ENCODE data around the gene ASNSD1.
"Not testable (repeated sequence)": the region's sequence is repeated elsewhere in the genome, so short reads cannot be mapped to it uniquely, and the experiment has no call there.

Gene ASNSD1

DNA sequence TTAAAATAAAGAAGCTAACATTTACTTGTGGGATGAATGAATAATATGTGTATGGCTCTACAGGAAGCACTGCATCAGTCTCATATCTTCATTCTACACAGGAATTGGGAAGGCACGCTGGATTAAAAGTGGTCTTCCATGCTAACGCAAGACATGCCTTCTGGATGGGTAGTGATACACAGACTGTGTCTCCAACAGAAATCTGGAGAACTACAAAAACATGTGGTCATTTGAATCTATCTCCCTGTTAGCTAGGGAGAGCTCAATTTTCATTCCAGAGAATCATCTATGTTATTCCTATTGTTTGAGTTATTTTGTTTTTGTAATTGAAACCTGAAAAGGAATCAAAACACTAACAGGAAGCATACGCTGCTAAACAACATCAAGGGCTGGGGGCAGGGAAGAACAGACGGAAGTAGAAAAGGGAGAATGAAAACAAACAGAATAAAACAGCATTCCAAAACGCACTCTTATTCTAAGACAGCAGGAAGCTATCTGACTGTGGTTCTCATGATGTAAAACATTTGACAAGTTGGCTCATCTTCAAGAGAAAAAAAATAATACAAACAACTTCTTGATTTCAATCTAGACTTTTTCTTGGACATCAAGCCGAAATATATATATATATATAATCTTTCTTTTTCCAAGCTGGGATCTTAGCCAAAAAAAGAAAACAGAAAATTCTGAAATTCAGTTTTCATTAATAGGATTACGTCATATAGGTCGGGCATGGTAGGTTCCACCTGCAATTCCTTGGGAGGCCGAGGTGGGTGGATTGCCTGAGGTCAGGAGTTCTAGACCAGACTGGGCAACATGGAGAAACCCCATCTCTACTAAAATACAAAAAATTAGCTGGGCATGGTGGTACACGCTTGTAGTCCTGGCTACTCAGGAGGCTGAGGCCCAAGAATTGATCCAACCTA is 31.5 kb upstream of the ASNSD1 start:
- H3K4me3 ChIP-seq (ENCODE audit: low read length) = no peak overlapping the region
- H3K9me3 ChIP-seq (ENCODE audit: control insufficient read depth, low read length) = no peaks in the 10 kb centered on the region
- H3K27me3 ChIP-seq (ENCODE audit: control insufficient read depth, insufficient read depth, low read length) = no peaks in the 10 kb centered on the region
- no peaks in the 10 kb centered on the region for H3K4me1 ChIP-seq (ENCODE audit: control insufficient read depth, insufficient read depth, low read length)
- H3K9ac ChIP-seq (ENCODE audit: low read length) = no peak overlapping the region
- no peaks in the 10 kb centered on the region for H3K36me3 ChIP-seq (ENCODE audit: control insufficient read depth, insufficient read depth, low read length)

DNA sequence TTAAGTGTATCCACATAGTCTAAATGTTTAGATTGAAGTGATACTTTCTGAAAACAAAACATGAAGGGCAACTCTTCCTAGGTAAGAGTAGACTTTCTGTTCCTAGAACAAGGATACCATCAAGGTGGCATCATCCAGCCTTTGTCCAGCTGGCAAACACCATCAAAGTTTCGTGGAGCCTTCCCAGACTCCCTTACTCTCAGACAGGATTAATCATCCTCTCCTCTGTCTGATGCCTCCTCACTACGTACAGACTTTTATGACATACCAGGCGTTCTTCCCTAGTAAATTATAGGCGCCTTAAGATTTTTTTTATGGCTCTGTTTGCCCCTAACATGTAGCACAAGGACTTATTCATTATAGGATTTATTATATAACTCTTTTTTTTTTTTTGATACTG is 29.4 kb upstream of the ASNSD1 start:
- Histone ChIP-seq H3K36me3 (ENCODE audit: control insufficient read depth, insufficient read depth, low read length) (no peaks in the 10 kb centered on the region), H3K9ac (ENCODE audit: low read length) (no peak overlapping the region), H3K27me3 (ENCODE audit: control insufficient read depth, insufficient read depth, low read length) (no peaks in the 10 kb centered on the region), H3K4me3 (ENCODE audit: low read length) (no peak overlapping the region), H3K9me3 (ENCODE audit: control insufficient read depth, low read length) (no peaks in the 10 kb centered on the region), H3K4me1 (ENCODE audit: control insufficient read depth, insufficient read depth, low read length) (no peaks in the 10 kb centered on the region)

DNA sequence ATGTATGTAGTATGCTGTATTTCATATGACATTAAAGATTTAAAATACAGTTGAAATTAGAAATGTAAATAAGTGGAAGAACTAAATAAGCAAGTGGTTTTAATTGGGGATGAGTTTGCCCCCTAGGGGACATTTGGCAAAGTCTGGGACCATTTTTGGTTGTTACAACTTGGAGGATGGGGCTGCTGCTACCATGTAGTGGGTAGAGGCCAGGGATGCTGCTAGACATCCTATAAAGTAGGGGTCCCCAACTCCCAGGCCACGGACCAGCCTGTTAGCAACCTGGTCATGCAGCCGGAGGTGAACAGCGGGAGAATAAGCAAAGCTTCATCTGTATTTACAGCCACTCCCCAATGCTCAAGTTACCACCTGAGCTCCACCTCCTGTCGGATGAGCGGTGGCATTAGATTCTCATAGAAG is 27.9 kb upstream of the ASNSD1 start:
- Histone ChIP-seq H3K4me1 (ENCODE audit: control insufficient read depth, insufficient read depth, low read length) (peaks cover under 1% of the 10 kb centered on the region), H3K4me3 (ENCODE audit: low read length) (no peak overlapping the region), H3K27me3 (ENCODE audit: control insufficient read depth, insufficient read depth, low read length) (no peaks in the 10 kb centered on the region), H3K9me3 (ENCODE audit: control insufficient read depth, low read length) (no peaks in the 10 kb centered on the region), H3K36me3 (ENCODE audit: control insufficient read depth, insufficient read depth, low read length) (no peaks in the 10 kb centered on the region), H3K9ac (ENCODE audit: low read length) (no peak overlapping the region)

DNA sequence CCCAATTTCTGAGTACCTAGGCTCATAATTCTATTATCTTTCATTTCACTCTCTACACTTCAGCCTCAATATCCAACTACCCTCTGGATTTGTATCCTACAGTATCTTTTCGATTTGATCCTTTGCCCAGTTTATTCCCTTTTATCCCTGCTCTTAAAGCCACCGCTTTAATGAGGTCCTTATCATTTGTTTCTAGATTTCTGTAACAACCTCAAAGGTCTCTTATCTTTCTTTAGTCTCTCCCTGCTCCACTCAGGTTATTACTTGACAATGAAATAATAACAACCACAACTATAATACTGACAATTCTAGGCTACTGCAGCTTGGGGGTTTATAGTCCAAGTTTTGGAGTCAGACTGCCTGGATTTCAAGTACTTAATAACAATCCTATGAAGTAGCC is 25.9 kb upstream of the ASNSD1 start:
- no peaks in the 10 kb centered on the region for H3K9me3 ChIP-seq (ENCODE audit: control insufficient read depth, low read length)
- peaks cover 19% of the 10 kb centered on the region for H3K4me1 ChIP-seq (ENCODE audit: control insufficient read depth, insufficient read depth, low read length)
- no peaks in the 10 kb centered on the region for H3K27me3 ChIP-seq (ENCODE audit: control insufficient read depth, insufficient read depth, low read length)
- H3K36me3 ChIP-seq (ENCODE audit: control insufficient read depth, insufficient read depth, low read length) = no peaks in the 10 kb centered on the region
- no peak overlapping the region for H3K9ac ChIP-seq (ENCODE audit: low read length)
- H3K4me3 ChIP-seq (ENCODE audit: low read length) = no peak overlapping the region

DNA sequence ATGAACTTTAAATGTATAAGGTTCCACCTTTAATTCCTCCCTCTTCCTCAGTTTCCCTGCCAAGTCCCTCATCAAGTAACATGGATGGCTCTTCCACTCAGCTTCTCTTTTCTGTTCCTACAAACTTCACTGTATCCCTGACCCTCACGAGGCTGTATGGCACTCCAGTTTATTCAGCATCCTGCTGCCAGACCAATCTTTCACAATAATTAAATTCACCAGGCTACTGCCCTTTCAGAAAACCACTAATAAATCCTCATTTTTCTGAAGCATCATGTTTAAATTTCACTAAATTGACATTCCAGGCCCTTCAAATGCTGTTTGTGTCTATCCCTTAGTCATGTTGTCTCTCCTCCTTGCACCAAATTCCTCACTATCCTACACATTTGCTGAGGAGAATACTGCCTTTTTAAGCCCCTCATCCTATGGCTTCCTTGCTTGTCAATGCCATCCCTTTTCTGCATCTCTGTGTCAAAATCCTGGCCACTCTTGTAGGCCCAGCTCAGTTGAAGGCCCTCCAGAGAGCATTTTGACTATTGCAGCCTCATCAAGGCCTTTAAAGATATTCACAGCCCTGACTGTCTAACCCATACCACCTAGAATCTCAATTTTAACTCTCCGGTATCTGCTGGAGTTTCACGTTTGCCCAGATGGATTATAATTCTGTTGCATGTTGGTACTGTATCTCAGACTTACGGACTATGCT is 22.8 kb upstream of the ASNSD1 start:
- Histone ChIP-seq H3K9me3 (ENCODE audit: control insufficient read depth, low read length) (no peaks in the 10 kb centered on the region), H3K4me1 (ENCODE audit: control insufficient read depth, insufficient read depth, low read length) (peaks cover 34% of the 10 kb centered on the region), H3K27me3 (ENCODE audit: control insufficient read depth, insufficient read depth, low read length) (no peaks in the 10 kb centered on the region), H3K9ac (ENCODE audit: low read length) (no peak overlapping the region), H3K4me3 (ENCODE audit: low read length) (no peak overlapping the region), H3K36me3 (ENCODE audit: control insufficient read depth, insufficient read depth, low read length) (no peaks in the 10 kb centered on the region)

DNA sequence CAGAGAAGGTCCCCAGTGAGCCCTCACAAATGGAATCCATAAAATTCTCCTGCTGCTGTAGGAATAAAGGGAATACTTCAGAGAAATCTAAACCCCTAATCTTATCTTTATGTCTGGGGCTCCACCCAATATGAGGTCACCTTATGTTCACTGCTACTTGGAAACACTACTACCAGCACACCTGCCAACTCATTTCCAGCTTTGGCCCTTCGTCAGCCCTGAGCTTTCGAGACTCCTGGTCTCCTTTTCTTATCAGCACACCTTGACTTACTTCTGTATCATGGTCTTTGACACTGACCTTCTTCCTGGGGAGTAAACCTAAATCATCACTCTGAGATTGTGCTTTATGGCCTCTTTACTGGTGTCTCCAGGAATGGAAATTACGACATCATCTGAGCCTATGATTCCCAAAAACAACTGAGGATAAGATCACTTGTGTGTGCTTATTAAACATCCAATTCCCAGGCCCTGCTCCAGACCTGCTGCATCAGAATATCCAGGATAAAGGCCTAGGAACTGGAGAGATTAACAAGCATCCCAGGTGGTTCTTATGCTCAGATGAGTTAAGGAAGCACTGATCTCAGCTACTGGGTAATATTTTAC is 22.2 kb upstream of the ASNSD1 start:
- Histone ChIP-seq H3K4me1 (ENCODE audit: control insufficient read depth, insufficient read depth, low read length) (peaks cover 34% of the 10 kb centered on the region), H3K27me3 (ENCODE audit: control insufficient read depth, insufficient read depth, low read length) (no peaks in the 10 kb centered on the region), H3K36me3 (ENCODE audit: control insufficient read depth, insufficient read depth, low read length) (no peaks in the 10 kb centered on the region), H3K9ac (ENCODE audit: low read length) (peak overlapping the region; percentile 48), H3K9me3 (ENCODE audit: control insufficient read depth, low read length) (no peaks in the 10 kb centered on the region), H3K4me3 (ENCODE audit: low read length) (no peak overlapping the region)

DNA sequence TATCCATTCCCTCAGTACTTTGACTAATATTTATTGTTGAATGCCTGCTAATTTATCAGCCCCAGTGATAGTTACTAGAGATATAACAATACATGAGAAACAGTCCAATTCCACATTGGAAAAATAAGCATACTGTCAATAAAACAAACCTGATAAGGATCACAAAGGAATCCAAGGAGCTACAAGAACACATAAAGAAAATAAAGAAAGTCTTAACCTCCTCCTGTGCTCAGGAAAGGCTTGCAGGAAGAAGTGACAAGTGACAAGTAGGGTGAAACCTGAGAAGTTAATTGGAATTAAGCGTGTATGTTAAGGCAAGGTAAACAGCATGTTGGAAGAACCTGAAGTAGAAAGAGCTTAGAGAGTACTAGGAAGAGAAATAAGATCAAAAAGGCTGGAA is 20.3 kb upstream of the ASNSD1 start:
- Histone ChIP-seq H3K9ac (ENCODE audit: low read length) (no peak overlapping the region), H3K27me3 (ENCODE audit: control insufficient read depth, insufficient read depth, low read length) (no peaks in the 10 kb centered on the region), H3K4me1 (ENCODE audit: control insufficient read depth, insufficient read depth, low read length) (peaks cover 34% of the 10 kb centered on the region), H3K4me3 (ENCODE audit: low read length) (no peak overlapping the region), H3K36me3 (ENCODE audit: control insufficient read depth, insufficient read depth, low read length) (no peaks in the 10 kb centered on the region), H3K9me3 (ENCODE audit: control insufficient read depth, low read length) (no peaks in the 10 kb centered on the region)

DNA sequence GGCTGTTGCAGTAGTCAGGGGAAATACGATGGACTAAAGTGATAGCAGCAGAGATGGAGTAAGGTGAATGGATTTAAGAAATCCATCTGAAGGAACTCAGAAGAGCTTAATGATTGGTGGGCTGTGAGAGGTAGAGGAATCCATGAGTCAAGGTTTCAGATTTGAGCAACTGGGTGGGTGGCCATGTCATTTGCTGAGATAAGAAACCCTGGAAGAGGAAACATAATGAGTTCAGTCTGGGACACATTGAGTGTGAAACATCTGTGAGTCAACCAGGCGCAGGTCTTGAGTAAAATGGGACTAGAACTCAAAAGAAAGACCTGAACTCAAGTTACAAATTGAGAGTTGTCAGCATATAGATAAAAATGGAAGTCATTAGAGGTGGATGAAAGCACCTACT is 19.7 kb upstream of the ASNSD1 start:
- Histone ChIP-seq H3K36me3 (ENCODE audit: control insufficient read depth, insufficient read depth, low read length) (no peaks in the 10 kb centered on the region), H3K4me1 (ENCODE audit: control insufficient read depth, insufficient read depth, low read length) (peaks cover 34% of the 10 kb centered on the region)

DNA sequence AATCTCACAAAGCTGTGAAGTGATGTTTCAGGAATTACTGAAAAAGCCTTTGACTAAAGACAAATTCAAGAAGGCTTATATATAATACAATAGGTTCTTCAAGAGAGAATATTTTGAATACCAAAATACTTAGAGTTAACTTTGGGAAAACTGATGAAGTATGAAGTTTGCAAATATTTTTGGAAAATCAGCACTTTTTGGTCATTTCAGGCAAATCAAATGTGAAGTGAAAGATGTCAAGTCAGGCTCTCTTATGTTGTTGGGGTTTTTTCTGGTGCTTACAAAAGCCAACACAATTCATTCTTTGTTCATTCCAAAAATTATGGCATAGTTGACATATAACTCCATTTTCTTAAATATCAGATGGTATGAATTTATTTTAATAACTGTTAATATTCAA is 14.7 kb upstream of the ASNSD1 start:
- no peak overlapping the region for H3K4me3 ChIP-seq (ENCODE audit: low read length)
- no peak overlapping the region for H3K9ac ChIP-seq (ENCODE audit: low read length)
- no peaks in the 10 kb centered on the region for H3K27me3 ChIP-seq (ENCODE audit: control insufficient read depth, insufficient read depth, low read length)
- H3K9me3 ChIP-seq (ENCODE audit: control insufficient read depth, low read length) = no peaks in the 10 kb centered on the region
- H3K36me3 ChIP-seq (ENCODE audit: control insufficient read depth, insufficient read depth, low read length) = no peaks in the 10 kb centered on the region
- peaks cover 6% of the 10 kb centered on the region for H3K4me1 ChIP-seq (ENCODE audit: control insufficient read depth, insufficient read depth, low read length)

More for the DNA sequence above, 19.7 kb upstream of the ASNSD1 start:
- no peak overlapping the region for H3K9ac ChIP-seq (ENCODE audit: low read length)
- H3K9me3 ChIP-seq (ENCODE audit: control insufficient read depth, low read length) = no peaks in the 10 kb centered on the region
- H3K4me3 ChIP-seq (ENCODE audit: low read length) = no peak overlapping the region
- no peaks in the 10 kb centered on the region for H3K27me3 ChIP-seq (ENCODE audit: control insufficient read depth, insufficient read depth, low read length)

DNA sequence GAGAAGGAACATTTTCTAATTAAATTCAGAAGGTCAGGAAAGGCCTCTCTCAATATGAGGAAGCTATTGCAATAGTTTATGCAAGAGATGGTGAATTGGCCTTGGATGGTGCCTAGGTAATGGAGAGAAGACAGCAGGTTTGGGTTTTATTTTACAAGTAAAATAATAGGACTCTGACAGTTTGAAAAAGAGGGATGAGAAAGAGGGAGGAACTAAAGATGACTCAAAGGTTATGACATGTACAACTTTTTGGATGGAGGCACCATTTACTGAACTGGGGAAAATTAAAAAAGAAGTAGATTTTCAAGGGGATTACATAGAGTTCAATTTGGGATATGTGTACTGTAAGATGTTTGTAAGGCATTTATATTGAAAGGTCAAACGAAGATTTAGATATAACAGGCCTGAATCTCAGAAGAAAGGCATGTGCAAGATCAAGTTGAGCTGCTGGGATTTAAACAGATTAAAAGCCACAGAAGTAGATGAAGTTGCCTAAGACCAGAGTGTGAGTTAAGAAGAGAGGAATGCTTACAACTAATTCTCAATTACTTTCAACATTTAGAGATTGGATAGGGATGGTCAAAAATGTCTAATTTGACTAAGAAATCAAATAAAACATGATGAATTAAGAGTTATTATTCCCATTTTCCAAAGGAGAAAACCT is 12.3 kb upstream of the ASNSD1 start:
- no peaks in the 10 kb centered on the region for H3K27me3 ChIP-seq (ENCODE audit: control insufficient read depth, insufficient read depth, low read length)
- no peak overlapping the region for H3K9ac ChIP-seq (ENCODE audit: low read length)
- H3K4me3 ChIP-seq (ENCODE audit: low read length) = no peak overlapping the region
- no peaks in the 10 kb centered on the region for H3K4me1 ChIP-seq (ENCODE audit: control insufficient read depth, insufficient read depth, low read length)
- no peaks in the 10 kb centered on the region for H3K9me3 ChIP-seq (ENCODE audit: control insufficient read depth, low read length)
- no peaks in the 10 kb centered on the region for H3K36me3 ChIP-seq (ENCODE audit: control insufficient read depth, insufficient read depth, low read length)

DNA sequence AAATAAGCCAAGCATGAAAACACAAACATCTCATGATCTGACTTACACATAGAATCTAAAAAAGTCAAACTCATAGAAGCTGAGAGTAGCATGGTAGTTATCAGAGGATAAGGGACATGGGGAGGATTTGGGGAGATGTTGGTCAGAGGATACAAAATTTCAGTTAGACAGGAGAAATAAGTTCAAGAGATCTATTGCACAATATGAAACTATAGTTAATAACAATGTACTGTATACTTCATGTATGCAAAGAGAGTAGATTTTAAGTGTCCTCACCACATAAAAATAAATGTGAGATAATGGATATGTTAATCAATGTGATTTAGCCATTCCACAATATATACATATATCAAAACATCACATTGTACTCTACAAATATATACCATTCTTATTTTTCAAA is 10.0 kb upstream of the ASNSD1 start:
- H3K9ac ChIP-seq (ENCODE audit: low read length) = no peak overlapping the region

DNA sequence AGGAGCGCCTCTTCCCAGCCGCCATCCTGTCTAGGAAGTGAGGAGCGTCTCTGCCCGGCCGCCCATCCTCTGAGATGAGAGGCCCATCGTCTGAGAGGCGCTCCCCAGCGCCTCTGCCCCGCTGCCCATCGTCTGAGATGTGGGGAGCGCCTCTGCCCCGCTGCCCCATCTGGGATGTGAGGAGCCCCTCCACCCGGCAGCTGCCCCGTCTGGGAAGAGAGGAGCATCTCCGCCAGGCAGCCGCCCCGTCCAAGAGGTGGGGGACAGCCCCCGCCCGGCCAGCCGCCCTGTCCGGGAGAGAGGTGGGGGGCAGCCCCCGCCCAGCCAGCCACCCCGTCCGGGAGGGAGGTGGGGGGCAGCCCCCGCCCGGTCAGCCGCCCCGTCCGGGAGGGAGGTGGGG is 7.8 kb upstream of the ASNSD1 start:
- not testable (repeated sequence) for H3K4me3 ChIP-seq (ENCODE audit: low read length)

More for the DNA sequence above, 10.0 kb upstream of the ASNSD1 start:
- no peak overlapping the region for H3K4me3 ChIP-seq (ENCODE audit: low read length)
- no peaks in the 10 kb centered on the region for H3K27me3 ChIP-seq (ENCODE audit: control insufficient read depth, insufficient read depth, low read length)
- H3K9me3 ChIP-seq (ENCODE audit: control insufficient read depth, low read length) = no peaks in the 10 kb centered on the region
- no peaks in the 10 kb centered on the region for H3K36me3 ChIP-seq (ENCODE audit: control insufficient read depth, insufficient read depth, low read length)
- H3K4me1 ChIP-seq (ENCODE audit: control insufficient read depth, insufficient read depth, low read length) = no peaks in the 10 kb centered on the region

More for the DNA sequence above, 7.8 kb upstream of the ASNSD1 start:
- not testable (repeated sequence) for H3K9ac ChIP-seq (ENCODE audit: low read length); H3K9me3 ChIP-seq (ENCODE audit: control insufficient read depth, low read length); H3K36me3 ChIP-seq (ENCODE audit: control insufficient read depth, insufficient read depth, low read length); H3K4me1 ChIP-seq (ENCODE audit: control insufficient read depth, insufficient read depth, low read length); H3K27me3 ChIP-seq (ENCODE audit: control insufficient read depth, insufficient read depth, low read length)

All from mucosa of stomach (tissue), 1 donor.